Measurements from ENCODE around the gene DACH1.
A peak's percentile ranks its signal among the peaks of the same experiment; 100 is the strongest.
"Not testable (repeated sequence)": the region's sequence is repeated elsewhere in the genome, so short reads cannot be mapped to it uniquely, and the experiment has no call there.

DACH1 gene

DNA sequence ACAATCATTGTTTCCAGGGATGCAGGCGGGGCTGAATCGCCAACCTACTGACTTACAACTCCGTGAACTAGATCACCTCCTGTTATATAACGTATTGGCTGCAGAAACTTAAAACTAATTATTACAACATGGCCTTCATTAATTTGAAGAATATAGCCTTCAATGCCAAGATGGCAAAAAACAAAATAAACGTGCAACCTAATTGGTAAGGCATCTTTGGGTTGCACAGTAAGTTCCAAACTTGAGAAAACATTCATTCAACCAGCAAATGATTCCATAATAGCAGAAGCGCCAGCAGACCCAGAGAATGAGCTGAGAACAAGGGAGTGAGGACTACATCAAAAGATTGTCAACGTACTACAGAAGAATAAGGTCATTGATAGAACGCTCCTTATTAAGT lies 39.8 kb downstream of the DACH1 start:
- DNase-seq = no peak

DNA sequence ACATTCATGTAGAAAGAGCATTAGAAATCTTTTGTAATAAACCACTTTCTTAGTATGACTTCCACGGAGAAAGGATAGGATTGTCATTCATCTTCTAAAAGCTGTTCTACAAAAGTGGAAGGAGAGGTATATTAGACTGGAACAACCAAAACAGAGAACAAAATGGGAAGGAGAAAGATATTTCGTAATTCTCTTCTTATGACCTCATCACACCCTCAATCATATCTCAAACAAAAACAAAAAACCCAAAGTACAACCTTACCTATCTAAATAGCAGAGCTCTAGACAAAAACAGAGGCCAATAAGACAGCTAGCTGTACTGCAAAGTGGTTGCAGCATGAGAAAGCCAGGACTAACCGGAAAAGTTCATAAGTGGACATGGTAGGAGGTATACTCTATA lies 46.3 kb downstream of the DACH1 start:
- DNase-seq = no peak

DNA sequence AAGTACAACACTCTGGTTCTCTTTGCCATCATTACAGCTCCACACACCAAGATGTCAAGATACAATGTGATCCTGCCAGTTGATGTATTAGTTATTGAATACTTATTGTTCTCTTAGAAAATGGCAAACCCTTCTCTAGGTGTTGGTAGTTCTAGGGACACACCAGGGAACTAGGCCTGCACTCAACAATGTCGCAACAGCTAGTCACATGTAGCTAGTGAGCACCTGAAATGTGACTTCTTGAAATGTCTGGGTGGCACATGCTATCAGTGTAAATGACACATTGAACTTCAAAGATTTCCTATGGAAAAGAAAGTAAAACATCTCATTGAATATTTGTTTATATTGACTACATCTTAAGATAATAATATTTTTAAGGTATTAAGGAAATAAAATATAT lies 49.7 kb downstream of the DACH1 start:
- DNase-seq = no peak

DNA sequence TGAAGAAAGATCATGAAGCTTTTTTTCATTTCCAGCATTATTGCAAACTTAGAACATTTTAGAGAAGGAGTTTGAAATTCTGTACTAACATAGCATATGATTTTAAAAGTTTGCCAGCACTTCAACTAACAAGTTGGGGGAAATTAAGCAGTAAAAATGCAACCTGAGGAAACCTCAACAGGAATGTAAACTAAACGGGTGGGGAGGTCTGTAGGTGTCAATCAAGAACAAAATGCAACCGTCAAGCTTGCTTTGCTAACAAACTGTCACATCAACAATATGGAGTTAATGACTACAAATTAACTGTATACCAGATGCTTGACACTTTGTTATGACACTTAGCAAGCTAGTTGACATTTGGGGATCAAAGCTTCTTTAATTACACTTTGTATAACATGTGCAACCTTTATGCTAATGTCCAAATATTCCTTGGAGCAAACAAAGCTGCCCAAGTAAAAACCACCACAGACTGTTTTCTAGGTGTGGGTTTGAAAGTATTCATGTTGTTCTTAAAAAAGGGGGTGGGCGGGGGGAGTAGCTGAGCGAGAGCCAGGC lies 52.1 kb downstream of the DACH1 start:
- peak; percentile 58 for DNase-seq

DNA sequence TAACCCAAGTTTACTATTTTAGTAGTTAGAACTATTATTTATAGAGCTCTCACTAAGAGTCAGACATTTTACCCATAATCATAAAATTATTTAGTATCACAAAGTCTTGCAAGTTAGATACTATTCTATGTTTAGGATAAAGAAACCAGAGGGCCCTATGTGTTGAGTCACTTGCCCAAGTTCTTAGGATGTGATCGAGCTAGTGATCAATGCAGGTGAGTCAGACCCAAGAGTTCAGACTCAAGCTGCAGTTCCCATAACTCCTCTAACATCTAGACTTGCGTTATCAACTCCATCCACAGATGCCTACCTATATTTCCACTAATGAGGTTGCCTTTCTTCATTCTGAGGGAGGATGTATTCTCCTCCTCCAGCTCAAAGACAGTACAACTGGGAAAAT lies 53.8 kb downstream of the DACH1 start:
- DNase-seq = no peak

DNA sequence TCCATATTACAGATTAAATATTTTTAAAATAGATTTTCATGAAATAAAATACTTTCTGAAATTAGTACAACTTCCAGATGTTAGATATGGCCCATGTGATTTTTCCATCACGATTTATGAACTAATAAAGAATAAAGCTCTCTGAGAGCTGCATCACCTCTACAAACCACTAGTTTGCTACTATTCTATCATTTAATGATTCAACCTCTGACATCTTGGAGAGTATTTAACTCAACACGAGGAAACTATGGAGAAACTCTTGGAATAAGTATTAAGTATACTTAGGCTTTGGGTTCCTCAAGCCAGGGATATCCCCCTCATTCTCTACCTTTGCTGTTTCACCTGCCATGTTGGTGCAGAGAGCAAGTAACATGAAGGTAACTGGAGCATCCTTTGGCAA lies 55.7 kb downstream of the DACH1 start:
- DNase-seq = no peak

DNA sequence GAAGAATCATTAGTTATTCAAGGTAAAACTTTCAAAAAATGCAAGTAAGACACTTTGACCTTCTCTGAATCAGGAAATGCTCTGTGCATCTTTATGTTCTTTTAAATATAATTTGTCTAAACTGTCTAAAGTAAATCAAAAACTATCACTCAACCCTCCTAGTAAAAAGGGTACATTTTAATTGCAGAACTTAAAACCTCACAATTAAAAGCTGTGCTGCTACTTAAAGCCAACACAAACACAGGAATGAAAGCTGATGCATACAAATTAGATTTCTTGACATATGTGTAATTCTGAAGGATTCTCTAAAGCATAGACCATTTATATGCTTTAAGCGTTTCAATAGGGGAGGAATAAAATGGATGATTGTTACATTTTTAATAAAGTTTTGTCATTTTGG lies 58.3 kb downstream of the DACH1 start:
- no peak for DNase-seq

DNA sequence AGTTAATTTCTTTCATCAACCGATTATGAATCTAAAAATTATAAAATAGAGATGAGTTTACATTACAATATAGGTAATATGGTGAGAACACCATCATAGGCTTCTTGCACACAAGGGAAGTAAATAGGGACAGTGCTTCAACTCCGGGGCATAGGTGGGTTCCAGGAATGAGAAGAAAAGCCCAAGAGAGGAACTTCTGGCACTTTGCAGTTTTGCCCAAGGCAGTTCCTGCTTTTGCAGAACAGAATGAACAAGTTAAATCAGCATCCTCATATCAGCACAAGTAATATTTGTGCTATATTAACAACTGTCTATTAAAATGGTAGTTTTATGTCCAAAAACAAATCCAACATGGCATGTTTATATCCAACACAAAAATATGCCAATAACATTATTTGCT lies 60.1 kb downstream of the DACH1 start:
- DNase-seq = no peak

DNA sequence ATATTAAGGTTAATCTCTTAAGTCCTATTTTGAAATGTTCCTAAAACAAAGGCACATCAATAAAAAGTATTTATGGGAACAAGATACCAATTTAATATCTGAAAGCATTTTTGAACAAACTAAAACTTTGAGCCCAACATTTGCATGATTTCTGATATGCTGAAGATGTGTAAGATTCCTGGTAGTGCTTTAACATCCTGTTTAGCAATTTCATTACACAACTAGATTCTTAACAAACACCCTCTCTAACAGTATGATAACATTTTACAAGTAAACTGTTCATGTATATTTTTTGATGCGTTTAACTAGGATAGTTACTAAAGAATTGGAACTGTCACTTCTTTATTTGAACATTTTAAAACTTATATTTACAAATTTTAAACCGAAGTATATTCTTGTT lies 63.9 kb downstream of the DACH1 start:
- no peak for DNase-seq

DNA sequence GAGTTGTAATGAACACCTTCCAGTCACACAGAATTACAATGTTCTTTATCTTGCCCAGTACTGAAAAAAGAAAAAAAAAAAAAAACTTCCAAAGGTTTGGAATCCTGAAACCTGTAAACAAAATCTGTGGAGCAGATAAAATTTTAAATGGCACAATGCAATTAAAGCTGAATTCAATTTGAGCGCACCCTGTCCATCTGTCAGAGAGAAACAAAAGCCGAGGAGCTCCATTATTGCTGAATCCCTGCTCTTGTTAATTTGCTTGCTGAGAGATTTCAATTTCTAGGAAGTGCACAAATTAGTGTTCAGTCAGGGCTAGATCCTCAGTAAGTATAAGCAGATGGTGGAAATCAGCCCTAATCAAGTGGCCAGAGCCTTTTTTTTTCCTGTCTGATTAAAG lies 65.2 kb downstream of the DACH1 start:
- peak; percentile 98 for DNase-seq

DNA sequence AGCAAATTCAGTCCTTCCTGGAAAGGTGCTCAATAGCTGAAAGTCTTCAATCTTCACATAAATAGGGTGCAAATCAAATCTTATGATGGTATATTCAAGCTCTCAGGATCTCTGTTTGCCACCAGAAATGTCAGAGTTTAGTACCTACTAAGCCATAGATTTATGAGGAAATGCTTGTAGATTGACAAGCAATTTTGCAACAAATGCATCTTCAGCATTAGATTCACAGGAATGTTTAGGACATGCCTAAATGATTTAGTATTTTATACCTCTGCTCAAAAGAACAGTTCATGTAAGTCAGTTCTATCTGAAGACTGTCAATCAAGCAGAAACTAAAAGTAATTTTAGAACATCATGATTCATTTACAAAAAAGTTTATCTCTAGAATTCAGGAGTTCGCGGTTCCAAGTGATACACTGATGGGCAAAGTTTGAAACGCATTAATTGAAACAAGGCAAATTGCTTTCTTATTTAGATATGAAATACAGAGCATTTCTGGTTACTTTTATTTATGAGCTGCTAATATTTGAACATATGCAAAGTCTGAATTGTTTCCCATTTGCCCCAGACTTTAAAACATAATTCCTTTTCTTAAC lies 65.7 kb downstream of the DACH1 start:
- DNase-seq = no peak

DNA sequence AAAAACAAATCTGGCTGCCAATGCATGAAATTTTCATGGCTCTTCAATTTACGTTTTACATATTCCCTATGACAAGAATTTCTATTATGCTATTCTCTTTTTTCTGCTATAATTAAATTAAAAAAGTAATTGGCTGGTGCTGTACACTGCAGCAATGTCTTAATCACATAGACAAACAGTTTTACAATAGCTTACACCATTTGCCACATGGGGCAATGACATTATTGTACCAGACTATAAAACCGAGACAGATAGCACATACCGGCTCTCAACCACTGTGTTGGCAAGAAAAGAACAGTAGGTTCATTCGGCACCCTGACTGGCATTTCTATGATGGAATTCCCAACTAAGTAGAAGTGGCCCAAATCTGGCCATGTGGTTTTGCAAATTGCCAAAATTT lies 67.7 kb downstream of the DACH1 start:
- DNase-seq = no peak

DNA sequence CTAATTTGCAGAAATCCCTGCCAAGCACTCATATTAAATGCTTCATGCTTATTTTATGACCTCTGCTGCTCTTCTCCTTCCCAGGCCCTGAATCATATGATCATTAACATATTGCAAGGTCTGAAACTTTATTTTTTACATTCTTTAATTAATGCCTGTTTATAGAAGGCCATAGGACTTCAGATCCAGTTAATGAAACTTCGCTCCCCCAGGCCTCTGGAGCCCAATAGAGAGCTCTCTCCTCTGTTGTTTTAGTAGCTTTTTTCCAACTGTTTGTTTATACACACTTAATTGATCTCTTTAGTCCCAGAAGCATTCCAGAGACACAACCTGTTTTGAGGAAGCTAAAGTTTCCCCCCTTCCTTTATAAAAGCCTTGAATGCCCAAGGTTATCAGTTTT lies 68.3 kb downstream of the DACH1 start:
- DNase-seq = no peak

DNA sequence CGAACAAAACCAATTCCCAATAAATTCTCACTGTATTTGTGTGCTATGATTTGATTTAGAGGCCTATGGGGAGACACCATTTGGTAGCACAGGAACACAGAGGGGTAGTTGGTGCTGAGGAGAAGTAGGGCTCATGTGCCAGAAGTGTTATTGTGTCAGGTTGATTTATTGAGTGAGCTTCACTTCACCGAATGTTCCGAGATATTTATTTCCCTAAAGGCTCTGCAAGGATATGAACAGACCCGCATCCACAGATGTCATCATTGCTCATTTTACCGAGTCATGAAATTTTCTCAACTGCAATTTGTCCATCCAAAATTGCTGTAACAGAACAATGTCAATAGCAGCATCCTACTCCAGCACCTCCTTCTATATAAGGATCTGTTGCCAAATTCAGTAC lies 69.5 kb downstream of the DACH1 start:
- peak; percentile 86 for DNase-seq

DNA sequence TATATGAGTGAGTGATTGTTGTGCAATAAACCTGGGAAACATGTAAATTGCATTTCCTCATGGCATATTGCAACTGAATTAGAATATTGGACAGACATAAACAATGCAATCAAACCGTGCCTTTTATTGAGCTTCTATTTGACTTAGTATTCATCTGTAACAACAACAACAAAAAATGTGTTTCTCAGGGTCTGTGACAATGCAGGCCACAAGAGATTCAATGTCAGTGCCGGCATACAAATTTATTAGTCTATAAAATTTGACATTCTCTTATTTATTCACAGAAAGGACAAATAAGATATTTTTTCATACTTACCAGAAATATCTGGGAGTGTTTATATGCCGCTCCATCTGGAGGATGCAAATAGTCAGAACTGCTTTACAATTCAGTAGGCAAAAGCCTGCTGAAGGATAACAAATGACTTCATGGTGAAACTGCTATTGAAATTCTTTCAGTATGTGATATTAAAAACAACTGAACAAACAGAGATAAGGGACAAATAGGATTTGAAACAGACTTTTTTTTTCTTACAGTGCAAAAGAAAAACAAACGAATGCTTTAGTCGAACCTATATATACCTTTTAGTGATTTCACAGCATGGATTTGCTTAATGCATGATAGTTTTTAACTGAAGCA lies 77.2 kb downstream of the DACH1 start:
- no peak for DNase-seq

DNA sequence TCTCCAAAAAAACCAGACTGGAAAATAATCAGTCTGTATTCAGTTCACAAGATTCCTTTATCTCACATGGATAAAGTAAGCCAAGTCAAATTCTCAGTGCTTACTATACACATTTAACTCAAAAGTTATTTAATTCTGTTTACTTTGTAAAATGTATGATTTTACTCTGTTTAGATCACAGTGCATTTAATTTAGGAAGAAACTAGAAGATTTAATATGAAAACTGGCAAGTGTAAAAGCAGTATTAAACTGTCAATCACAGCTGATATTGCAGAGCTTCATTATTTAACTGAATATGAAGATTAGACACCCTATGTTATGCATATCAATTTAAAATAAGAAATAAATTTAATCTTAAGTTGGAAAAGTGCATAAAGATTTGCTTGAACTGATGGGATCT lies 78.0 kb downstream of the DACH1 start:
- DNase-seq = no peak

DNA sequence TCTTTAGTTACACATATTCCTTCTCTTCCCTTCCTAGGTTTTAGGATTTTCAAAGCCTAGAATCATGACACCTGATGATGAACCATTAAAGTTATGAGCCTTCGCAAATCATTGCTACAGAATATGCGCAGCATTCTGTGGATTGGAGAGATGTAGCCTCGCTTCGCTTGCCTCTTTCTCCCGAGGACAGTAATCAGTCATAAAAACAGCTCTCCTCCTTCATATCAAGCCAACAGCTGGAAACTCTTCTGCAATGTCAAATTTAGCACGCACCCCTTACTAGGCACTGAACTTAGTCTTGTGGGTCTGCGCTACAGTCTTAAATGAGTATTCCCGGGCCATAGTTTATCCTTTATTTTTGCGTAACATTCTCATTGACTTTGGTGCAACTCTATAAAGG lies 79.6 kb downstream of the DACH1 start:
- DNase-seq = no peak

DNA sequence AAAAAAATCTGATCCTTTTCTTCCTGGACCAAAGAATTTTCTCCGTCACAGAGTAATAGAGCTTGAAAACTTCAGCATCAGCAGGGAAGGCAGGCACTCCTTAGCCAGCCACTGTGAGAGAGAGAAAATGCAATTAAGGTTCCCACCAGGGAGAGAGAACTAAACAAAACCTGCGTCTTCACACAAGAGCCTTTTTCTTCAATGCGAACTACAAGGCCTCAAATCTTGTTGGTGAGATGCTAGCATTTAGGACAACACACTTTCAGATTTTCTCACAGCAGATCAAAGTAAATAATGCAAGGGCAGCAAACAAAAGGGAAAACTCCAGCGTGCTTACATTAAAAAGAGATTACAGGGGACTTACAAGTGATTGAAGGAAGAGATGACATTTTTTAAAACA lies 80.1 kb downstream of the DACH1 start:
- DNase-seq = no peak

DNA sequence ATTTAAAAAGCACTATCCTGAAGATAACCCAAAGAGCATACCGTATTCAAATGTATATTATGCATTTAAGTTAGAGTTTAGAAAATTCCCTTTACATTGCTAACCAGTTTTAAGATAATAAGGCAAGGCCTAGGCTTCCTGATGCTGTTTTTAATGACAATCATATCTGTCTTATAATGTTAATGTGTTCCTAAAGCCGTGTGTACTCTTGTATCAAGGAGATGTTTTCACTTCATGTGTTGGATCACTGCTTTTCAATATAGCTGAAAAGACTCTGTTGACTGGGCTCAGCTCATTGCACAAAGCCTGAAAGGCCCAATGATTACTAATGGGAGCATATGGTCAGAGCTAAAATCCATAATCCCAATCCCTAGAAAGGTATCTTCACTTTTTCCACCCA lies 81.6 kb downstream of the DACH1 start:
- no peak for DNase-seq

DNA sequence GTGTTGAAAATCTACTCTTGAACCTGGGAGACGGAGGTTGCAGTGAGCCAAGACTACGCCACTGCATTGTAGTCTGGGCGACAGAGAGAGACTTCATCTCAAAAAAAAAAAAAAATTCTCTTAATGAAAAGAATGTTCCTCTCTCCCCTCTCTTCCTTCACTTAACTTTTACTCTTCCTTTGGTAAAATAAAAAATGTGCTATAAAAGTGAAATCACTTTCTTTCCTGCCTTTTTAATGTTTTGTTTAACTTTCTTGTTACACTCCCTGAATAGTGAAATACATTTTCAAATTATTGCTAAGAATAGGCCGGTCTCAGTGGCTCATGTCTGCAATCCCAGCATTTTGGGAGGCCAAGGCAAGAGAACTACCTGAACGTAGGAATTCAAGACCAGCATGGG lies 86.5 kb downstream of the DACH1 start:
- DNase-seq = no peak

DNA sequence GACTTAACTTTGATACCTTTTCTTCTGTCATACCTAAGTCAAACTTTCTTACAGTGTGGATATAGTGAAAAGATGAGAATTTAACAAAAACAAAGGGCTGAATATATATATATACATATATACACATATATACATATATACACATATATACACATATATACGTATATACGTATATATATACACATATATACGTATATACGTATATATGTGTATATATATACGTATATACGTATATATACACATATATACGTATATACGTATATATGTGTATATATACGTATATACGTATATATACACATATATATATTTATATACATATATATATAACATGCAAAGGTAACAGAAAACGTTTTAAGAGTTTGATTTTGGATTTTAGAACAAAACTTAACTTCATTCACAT lies 88.0 kb downstream of the DACH1 start:
- DNase-seq = not testable (repeated sequence)

DNA sequence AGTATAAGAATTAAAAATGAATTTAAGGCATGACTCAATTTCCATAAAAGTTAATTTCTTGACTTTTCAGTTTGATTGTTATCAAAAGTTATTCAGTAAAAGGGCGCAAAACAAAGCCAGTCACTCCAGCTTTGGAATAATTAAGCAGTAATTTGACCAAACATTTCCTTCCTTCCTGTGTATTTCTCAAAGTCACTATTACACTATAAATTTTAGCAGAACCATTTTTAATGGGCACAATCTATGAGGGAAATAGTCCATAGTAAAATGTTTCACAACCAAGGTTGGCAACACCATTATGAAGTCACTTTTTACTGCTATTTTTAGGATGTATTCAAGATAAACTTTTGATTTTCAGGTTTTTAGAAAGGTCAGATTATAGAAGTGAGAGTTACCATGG lies 91.0 kb downstream of the DACH1 start:
- no peak for DNase-seq

DNA sequence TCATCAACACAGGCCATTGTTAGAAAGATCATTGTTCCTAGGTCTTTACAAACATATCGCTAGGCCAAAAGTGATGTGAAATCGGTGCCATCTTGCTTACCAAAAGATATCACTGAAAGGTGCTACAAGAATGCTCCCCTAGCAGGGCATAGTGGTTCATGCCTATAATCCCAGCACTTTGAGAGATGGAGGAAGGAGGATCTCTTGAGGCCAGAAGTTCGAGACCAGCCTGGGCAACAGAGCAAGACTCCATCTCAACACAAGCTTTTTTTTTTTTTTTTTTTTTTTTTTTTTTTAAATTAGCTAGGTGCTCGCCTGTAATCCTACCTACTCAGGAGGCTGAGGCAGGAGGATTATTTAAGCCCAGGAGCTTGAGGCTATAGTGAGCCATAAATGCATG lies 92.1 kb downstream of the DACH1 start:
- DNase-seq = no peak

DNA sequence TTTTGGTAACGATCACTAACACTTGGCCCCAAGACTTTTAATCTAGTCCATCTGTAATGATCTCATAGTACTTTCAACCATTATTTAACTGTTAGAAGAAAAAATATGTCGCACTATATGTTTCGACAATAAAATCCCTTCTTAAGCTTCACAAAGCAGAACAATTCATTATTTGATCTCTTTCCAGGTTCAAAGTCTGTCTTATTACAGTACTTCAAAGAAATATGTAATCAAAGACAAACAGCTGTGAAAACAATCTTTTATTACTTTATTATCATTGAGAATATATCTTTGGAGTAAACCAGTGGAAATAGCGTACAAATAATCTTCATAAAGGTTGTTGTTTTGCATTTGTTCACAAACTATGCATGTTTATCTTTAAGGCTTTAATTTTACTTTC lies 93.5 kb downstream of the DACH1 start:
- no peak for DNase-seq

DNA sequence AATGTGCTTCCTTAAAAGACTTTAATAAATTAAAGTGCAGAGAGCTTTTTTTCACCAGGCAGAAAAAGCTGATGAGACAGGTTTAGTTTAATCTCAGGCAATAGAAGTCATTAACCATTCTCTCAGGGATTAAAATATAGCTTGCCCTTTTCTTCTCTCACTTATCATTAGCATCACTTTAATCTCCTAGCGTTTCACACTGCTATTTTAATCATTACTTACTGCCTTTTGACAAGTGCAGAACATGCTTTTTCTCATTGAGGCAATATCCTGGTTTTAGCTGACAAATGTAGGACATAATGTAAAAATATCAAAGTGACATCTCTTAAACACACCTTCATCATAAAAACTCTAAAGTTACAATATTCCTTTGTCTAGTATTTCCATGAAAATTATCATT lies 94.6 kb downstream of the DACH1 start:
- DNase-seq = peak; percentile 63
